ENCODE measurements around the gene SAMD4B. TPM values are rescaled to one million over a fixed set of nuclear protein-coding genes. Genes with fewer than 3 reads are reported as not detected.
"Not testable (repeated sequence)": the region's sequence is repeated elsewhere in the genome, so short reads cannot be mapped to it uniquely, and the experiment has no call there.

Gene SAMD4B
- total RNA-seq, 1 donor from 2014 or later, result 44.6 TPM

- no peak for DNase-seq
Measured at GRCh38 chr19:39336483-39336882, 5.7 kb upstream of the SAMD4B start.

GRCh38 chr19:39339674-39340073, 2.5 kb upstream of the SAMD4B start:
- no peak for DNase-seq

- DNase-seq, result not testable (repeated sequence)
Measured at GRCh38 chr19:39340156-39340555, 2.1 kb upstream of the SAMD4B start.

- DNase-seq, result peak; percentile 79
Measured at GRCh38 chr19:39341129-39341718, 997 bp upstream of the SAMD4B start.

- no peak for DNase-seq
Measured at GRCh38 chr19:39342647-39343305, 555 bp downstream of the SAMD4B start.

- DNase-seq, result no peak
Measured at GRCh38 chr19:39345956-39346355, 3.7 kb downstream of the SAMD4B start.

GRCh38 chr19:39347332-39348164, 5.3 kb downstream of the SAMD4B start:
- DNase-seq, result no peak

GRCh38 chr19:39349326-39349725, 7.1 kb downstream of the SAMD4B start:
- no peak for DNase-seq

GRCh38 chr19:39350156-39350555, 7.9 kb downstream of the SAMD4B start:
- no peak for DNase-seq

GRCh38 chr19:39351537-39352064, 9.4 kb downstream of the SAMD4B start:
- no peak for DNase-seq

GRCh38 chr19:39352381-39353255, 10.4 kb downstream of the SAMD4B start:
- peak; percentile 48 for DNase-seq

GRCh38 chr19:39355253-39355652, 13.0 kb downstream of the SAMD4B start:
- DNase-seq, result no peak

- no peak for DNase-seq
Measured at GRCh38 chr19:39356073-39356472, 13.9 kb downstream of the SAMD4B start.

- no peak for DNase-seq
Measured at GRCh38 chr19:39356647-39357046, 14.4 kb downstream of the SAMD4B start.

GRCh38 chr19:39359026-39359425, 16.8 kb downstream of the SAMD4B start:
- DNase-seq, result no peak

- no peak for DNase-seq
Measured at GRCh38 chr19:39360599-39360998, 18.4 kb downstream of the SAMD4B start.

GRCh38 chr19:39362682-39363657, 20.7 kb downstream of the SAMD4B start:
- peak; percentile 81 for DNase-seq

GRCh38 chr19:39363901-39364457, 21.8 kb downstream of the SAMD4B start:
- DNase-seq, result peak; percentile 83

GRCh38 chr19:39365531-39365930, 23.3 kb downstream of the SAMD4B start:
- DNase-seq, result no peak

GRCh38 chr19:39369200-39369599, 27.0 kb downstream of the SAMD4B start:
- no peak for DNase-seq
